GM18502 (cell line): ENCODE results near the gene PKIG.
"Not testable (repeated sequence)": the region's sequence is repeated elsewhere in the genome, so short reads cannot be mapped to it uniquely, and the experiment has no call there.

ENCODE experiments used
- ATAC-seq: cut with Tn5 transposase; IDR thresholded peaks from one replicate; pipeline ENCODE4 v1.9.1; 2021; ENCODE audit warnings: mild to moderate bottlenecking; ENCODE audit not compliant: unreplicated experiment, poor library complexity

PKIG gene

GRCh38 chr20:44654210-44654609, 71.8 kb downstream of the PKIG start:
- not testable (repeated sequence) for ATAC-seq

GRCh38 chr20:44656448-44656847, 74.1 kb downstream of the PKIG start:
- no peak for ATAC-seq

DNA sequence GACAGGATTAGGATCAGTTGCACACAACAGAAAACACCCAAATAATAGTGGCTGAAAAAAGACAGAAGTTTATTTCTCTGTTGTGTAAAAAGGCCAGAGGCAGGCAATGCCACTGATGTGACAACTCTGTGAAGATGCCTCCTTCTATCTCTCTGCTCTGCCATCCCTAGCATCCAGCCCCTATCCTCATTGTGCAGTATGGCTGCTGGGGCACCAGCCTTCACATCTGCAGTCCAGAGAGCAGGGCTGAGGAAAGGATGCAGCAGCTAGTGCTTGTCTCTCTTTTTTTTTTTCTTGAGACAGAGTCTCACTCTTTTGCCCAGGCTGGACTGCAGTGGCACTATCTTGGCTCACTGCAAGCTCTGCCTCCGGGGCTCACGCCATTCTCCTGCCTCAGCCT, 75.5 kb downstream of the PKIG start:
- no peak for ATAC-seq

DNA sequence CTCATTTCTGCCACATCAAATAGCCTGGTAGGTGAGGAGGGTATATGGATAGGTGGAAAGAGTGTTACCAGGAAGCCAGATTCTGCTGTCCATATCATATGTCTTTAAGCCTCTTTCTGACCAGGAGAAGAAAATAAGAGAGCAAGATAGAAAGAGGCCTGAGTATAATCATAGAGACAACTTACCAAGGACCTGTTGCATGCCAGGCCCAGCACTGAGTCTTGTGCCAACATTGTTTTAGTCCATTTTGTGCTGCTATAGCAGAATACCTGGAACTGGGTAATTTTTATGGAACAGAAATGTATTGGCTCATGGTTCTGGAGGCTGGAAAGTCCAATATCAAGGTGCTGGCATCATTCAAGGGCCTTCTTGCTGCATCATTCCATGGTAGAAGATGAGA, 76.4 kb downstream of the PKIG start:
- no peak for ATAC-seq

GRCh38 chr20:44659931-44660330, 77.6 kb downstream of the PKIG start:
- ATAC-seq, result no peak

- ATAC-seq, result no peak
These were observed 78.2 kb downstream of the PKIG start for GRCh38 chr20:44660581-44660980.

GRCh38 chr20:44662261-44662660, 79.9 kb downstream of the PKIG start:
- no peak for ATAC-seq

- no peak for ATAC-seq
These were observed 81.8 kb downstream of the PKIG start for GRCh38 chr20:44664131-44664530.

DNA sequence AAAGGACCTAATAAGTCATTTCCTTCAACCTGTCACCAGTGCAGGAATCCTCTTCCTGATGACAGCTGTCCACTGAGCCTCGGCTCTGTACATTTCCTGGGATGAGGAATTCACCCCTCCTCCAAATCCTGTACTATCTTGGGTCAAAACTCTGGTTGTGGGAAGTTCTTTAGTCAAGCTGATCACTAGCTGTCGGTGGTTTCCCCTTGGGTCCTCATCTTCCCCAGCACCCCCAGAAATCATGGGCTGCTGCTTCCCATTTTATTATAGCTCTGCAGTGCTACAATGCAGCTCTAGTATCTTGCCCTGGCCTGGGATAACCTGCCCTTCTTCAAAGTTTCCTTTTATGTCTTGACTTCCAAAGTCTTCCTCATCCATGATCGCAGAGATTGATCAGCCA, 83.7 kb downstream of the PKIG start:
- no peak for ATAC-seq
